Common myeloid progenitor, CD34-positive (primary cell): ENCODE measurements around the gene CSF2.

ENCODE experiments used
- CTCF ChIA-PET: fragments of 350-600 bp; sonication (Branson Sonifier 250); formaldehyde crosslinking; loops from one replicate; lab custom pipeline; 2021; ENCODE audit warnings: antibody characterized with exemption; lab: Charles Lee
- POLR2A ChIA-PET: fragments of 350-600 bp; sonication (Branson Sonifier 250); formaldehyde crosslinking; loops from one replicate; lab custom pipeline; 2021; ENCODE audit warnings: antibody characterized with exemption; lab: Charles Lee
- DNase-seq, 3 donors: peaks; one replicate each; pipeline versions ENCODE4 v3.0.0 to v3.0.0-alpha.2; 2013
- H3K27ac ChIP-seq, 2 experiments: 1 replicate in 1 of 2; 2 replicates in 1 of 2; pipeline ENCODE4 v1.7.0; 2013; ENCODE audit warnings: inconsistent platforms in 2 of 2, low read length in 2 of 2, mild to moderate bottlenecking in 2 of 2, low read depth in 1 of 2, moderate library complexity in 1 of 2; ENCODE audit not compliant: severe bottlenecking in 2 of 2, insufficient read depth in 1 of 2, poor library complexity in 1 of 2
- H3K27me3 ChIP-seq, 5 experiments: replicated peaks in 2 of 5; 1 replicate in 3 of 5; 2 replicates in 2 of 5; pipeline versions ENCODE4 v1.6.1 to v1.7.0; 2013; ENCODE audit warnings: low read length in 4 of 5, mild to moderate bottlenecking in 2 of 5, moderate library complexity in 2 of 5, inconsistent platforms in 1 of 5; ENCODE audit not compliant: insufficient read depth in 5 of 5, control insufficient read depth in 4 of 5
- H3K36me3 ChIP-seq, 4 experiments: 1 replicate in 2 of 4; 2 replicates in 2 of 4; pipeline versions ENCODE4 v1.6.1 to v1.7.0; 2013; ENCODE audit warnings: low read length in 3 of 4, control low read depth in 1 of 4, mild to moderate bottlenecking in 1 of 4; ENCODE audit not compliant: control insufficient read depth in 4 of 4, insufficient read depth in 4 of 4
- H3K4me1 ChIP-seq, 4 experiments: 1 replicate in 3 of 4; 2 replicates in 1 of 4; pipeline versions ENCODE4 v1.6.1 to v1.7.1; 2013; ENCODE audit warnings: low read length in 3 of 4, mild to moderate bottlenecking in 3 of 4, control low read depth in 1 of 4, inconsistent platforms in 1 of 4, moderate library complexity in 1 of 4; ENCODE audit not compliant: control insufficient read depth in 4 of 4, insufficient read depth in 4 of 4; ENCODE audit errors: control extremely low read depth in 1 of 4
- H3K4me3 ChIP-seq, 7 experiments: 1 replicate in 4 of 7; 2 replicates in 3 of 7; pipeline versions ENCODE4 v1.5.1 to v1.7.0; 2013; ENCODE audit warnings: mild to moderate bottlenecking in 7 of 7, low read length in 6 of 7, moderate library complexity in 6 of 7, inconsistent platforms in 2 of 7, low read depth in 2 of 7, control low read depth in 1 of 7; ENCODE audit not compliant: insufficient read depth in 4 of 7, control insufficient read depth in 1 of 7; ENCODE audit errors: extremely low read depth in 1 of 7
- H3K9me3 ChIP-seq, 5 experiments: 1 replicate in 4 of 5; 2 replicates in 1 of 5; pipeline versions ENCODE4 v1.6.1 to v1.7.1; 2013; ENCODE audit warnings: low read length in 4 of 5, mild to moderate bottlenecking in 2 of 5, inconsistent platforms in 1 of 5, low read depth in 1 of 5, moderate library complexity in 1 of 5; ENCODE audit not compliant: control insufficient read depth in 4 of 5, insufficient read depth in 2 of 5; ENCODE audit errors: control extremely low read depth in 1 of 5
- WGBS: methylation state at CpG from one replicate; pipeline ENCODE4 v1.1.5; 2013; ENCODE audit not compliant: insufficient coverage; 5-methylcytosine and 5-hydroxymethylcytosine counted together

The CSF2 gene

DNA sequence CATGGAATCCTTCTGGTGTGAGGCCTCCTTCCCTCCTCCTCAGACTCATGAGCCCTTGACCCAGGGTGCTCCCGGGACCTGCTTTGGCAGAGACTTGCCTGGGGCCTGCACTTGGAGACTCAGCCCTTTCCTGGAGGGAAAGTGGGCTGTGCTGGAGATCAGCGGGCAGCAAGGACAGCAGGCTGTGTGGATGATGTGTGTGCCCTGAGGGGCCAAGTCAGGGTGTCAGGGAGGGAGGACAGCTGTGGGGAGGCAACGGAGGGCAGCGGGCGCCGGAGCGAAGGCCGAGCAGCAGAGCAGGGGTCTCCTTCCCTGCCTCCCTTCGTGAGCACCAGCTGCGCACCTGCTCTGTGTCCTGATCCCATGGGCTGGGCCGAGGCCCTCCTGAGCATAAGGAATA lies 6.1 kb upstream of the CSF2 start:
- H3K4me1 ChIP-seq, result peaks cover 0 to 20% (median 16%) of the 10 kb centered on the region in 4 experiments
- DNase-seq, result no peak
- POLR2A ChIA-PET, result interaction anchor here (0.7 kb wide), 1 partner anchor 15 kb away, joined by 3 read pairs; no protein-coding TSS in a partner anchor
- H3K9me3 ChIP-seq, result no peaks in the 10 kb centered on the region
- 99% methylated on average over 10 of the region's 11 CpGs for WGBS
- no peak overlapping the region for H3K4me3 ChIP-seq
- H3K27me3 ChIP-seq, result peaks cover 0 to 3% (median 0%) of the 10 kb centered on the region in 5 experiments
- H3K36me3 ChIP-seq, result no peaks in the 10 kb centered on the region
- no peak overlapping the region for H3K27ac ChIP-seq
- CTCF ChIA-PET, result interaction anchor here (0.9 to 5.6 kb wide), 12 partner anchors 14 to 171 kb away, joined by 3 to 49 read pairs (median 5); no protein-coding TSS in a partner anchor

DNA sequence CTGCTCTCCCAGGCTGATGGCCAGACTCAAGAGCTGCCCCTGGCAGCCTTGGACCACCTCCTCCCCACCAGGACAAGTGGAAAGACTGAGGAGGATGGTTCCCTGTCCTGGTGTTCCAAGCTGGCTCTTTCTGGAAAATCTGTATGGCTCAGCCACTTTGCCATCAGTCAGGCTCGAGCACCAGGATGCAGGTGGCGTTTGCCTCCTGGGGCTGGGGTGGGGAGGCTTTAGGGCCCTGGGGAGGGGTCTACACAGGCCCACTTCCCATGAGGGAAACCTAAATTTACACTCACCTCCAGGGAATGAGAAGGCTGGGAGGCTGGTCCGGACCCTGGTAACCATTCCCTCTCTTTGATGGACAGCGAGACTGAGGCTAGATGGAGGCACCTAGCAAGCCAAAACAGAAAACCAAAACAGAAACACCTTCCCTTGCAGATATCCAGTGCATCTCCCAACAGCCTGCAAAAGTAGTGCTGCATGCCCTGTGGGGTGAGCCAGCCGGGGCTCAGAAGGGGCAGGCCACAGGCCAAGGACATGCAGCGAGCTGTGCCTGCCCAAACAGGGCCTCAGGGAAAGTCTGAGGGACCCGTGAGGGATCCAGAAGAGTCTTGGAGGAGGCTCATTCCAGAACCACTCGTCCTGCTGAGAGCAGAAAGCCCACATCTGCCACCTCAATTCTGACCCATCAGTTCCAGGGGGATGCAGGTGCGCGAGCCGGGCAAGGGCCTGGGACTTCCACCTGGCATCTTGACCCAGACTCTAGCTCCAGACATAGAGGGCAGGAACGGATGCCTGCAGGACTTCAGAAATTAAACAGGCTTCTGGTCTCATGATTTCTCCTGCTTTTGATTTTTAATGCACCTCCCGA lies 5.4 kb upstream of the CSF2 start:
- Histone ChIP-seq H3K27me3 (peaks cover 0 to 3% (median 0%) of the 10 kb centered on the region in 5 experiments), H3K36me3 (no peaks in the 10 kb centered on the region), H3K4me1 (peaks cover 0 to 20% (median 16%) of the 10 kb centered on the region in 4 experiments), H3K9me3 (no peaks in the 10 kb centered on the region), H3K4me3 (no peak overlapping the region), H3K27ac (no peak overlapping the region)
- 98% methylated on average over 11 of the region's 13 CpGs for WGBS
- POLR2A ChIA-PET, result no interaction called here
- CTCF ChIA-PET, result interaction anchor here (1.1 to 5.6 kb wide), 8 partner anchors 50 to 258 kb away, joined by 3 to 49 read pairs (median 4); no protein-coding TSS in a partner anchor
- DNase-seq, result no peak

DNA sequence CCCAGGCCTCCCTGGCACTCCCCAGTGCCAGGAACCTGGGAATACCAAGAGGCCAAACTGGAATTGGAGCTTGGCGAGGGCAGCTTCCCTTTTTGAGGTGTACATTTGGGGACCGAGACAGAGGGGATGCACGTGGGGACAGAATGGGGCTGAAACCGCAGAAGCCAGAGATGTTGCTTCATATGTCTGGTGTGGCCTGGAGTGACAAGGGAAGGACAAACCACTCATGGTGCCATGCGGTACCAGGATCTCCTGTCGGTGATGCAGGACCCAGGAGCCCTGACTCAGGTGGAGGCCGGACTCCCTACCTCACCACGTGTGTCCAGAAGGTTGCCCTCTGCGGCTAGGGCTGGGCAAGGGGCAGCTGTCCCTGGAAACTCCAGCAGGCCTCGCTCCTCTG lies 4.0 kb upstream of the CSF2 start:
- H3K9me3 ChIP-seq, result no peaks in the 10 kb centered on the region
- WGBS, result 66% methylated on average over 10 of the region's 10 CpGs
- POLR2A ChIA-PET, result no interaction called here
- CTCF ChIA-PET, result interaction anchor here (0.8 to 1.2 kb wide), 4 partner anchors 35 to 259 kb away, joined by 3 to 4 read pairs (median 3); no protein-coding TSS in a partner anchor
- H3K4me1 ChIP-seq, result peaks cover 0 to 27% (median 22%) of the 10 kb centered on the region in 4 experiments
- H3K27ac ChIP-seq, result no peak overlapping the region
- peaks cover 0 to 3% (median 0%) of the 10 kb centered on the region in 5 experiments for H3K27me3 ChIP-seq
- no peak overlapping the region for H3K4me3 ChIP-seq
- no peaks in the 10 kb centered on the region for H3K36me3 ChIP-seq
- peak in 2 of 3 donors; percentile 72 to 77 for DNase-seq

DNA sequence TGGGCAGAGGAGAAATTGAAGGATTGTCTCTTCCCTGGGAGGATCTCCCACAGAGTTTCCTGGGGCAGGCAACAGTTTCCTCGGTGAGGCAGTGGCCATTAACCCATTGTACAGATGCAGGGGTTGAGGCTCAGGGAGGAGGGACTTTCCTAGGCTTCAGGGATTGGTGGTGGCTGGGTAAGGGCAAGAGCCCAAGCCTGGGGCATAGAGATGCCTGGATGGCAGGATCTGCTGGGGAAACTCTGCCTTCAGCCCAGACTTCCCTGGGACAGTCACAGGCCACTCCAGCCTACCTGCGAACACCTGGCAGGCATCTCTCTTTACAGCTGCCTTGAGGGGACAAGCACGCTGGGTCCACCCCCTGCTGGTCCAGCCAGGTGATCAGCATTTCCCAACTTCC lies 3.6 kb upstream of the CSF2 start:
- Histone ChIP-seq H3K9me3 (no peaks in the 10 kb centered on the region), H3K36me3 (no peaks in the 10 kb centered on the region), H3K4me3 (no peak overlapping the region), H3K27me3 (peaks cover 0 to 3% (median 0%) of the 10 kb centered on the region in 5 experiments), H3K27ac (no peak overlapping the region), H3K4me1 (peaks cover 0 to 27% (median 22%) of the 10 kb centered on the region in 4 experiments)
- CTCF ChIA-PET, result interaction anchor here (1.0 to 1.8 kb wide), 3 partner anchors 17 to 39 kb away, joined by 3 to 4 read pairs (median 3); no protein-coding TSS in a partner anchor
- WGBS, result 94% methylated on average over 2 of the region's 3 CpGs
- POLR2A ChIA-PET, result no interaction called here
- no peak for DNase-seq

DNA sequence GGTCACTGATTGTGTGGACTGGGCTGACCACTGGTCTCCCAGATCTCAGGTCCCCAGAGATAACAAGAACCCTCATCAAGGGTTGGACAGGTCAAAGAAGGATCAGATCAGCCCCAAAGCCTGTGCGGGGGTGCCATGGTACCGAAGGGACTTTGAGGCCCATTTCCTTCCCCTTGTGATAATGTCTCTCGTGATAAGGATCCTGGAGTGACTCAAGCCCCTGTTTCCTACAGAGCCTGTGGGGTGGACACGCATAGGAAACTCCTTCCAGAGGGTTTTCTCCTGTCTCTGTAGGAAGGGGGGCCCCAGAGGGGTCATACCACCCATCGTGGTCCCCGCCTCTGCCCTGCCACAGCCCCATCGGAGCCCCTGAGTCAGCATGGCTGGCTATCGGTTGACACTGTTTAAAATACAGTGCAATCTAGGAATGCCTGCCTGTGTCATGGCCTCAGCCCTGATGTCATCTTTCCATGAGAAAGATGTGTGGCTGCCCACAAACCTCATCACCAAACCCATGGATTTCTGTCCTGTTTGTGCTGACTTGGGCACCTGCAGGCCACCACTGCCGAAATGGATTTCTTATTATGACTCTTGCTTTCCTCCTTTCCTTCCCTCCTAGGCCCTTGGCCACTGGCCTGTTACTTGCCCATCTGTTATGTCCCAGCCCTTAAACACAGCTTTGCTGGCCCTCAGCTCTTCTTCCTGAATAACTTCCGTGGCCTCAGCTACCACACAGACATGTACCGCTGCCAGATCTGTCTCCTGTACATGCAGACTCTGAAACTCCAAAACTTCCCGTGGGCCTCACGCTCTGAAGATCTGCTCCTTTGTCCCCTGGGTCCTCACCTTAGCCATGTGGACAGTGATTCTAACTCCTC lies 2.9 kb upstream of the CSF2 start:
- peak; percentile 59 to 79 (median 75) for DNase-seq
- ChIA-PET POLR2A (no interaction called here), CTCF (interaction anchor here (1.0 to 1.8 kb wide), 4 partner anchors 8 to 43 kb away, joined by 3 to 6 read pairs (median 4); no protein-coding TSS in a partner anchor)
- H3K4me3 ChIP-seq, result peak overlapping the region in 1 of 7 experiments; percentile 5
- no peaks in the 10 kb centered on the region for H3K9me3 ChIP-seq
- peaks cover 0 to 3% (median 0%) of the 10 kb centered on the region in 5 experiments for H3K27me3 ChIP-seq
- 20% methylated on average over 10 of the region's 13 CpGs for WGBS
- H3K36me3 ChIP-seq, result no peaks in the 10 kb centered on the region
- peaks cover 0 to 31% (median 22%) of the 10 kb centered on the region in 4 experiments for H3K4me1 ChIP-seq
- H3K27ac ChIP-seq, result no peak overlapping the region

DNA sequence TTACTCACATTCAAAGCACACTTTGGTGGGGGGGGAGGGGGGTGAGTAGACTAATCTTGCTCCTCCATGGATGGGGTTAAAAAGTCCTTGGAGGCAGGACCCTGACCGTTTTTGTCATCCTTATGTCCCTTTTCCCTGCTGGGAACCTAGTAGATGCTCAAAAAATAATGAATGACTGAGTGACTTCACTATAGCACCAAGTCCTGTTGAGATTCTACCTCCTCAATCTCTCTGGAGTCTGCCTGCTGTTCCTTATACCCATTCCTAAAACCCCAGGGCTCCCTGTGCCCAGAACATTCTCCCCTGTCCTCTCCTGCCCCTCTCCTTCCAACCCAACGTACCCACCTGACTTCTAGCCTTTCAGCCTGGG lies 2.3 kb upstream of the CSF2 start:
- CTCF ChIA-PET, result interaction anchor here (1.0 to 1.9 kb wide), 5 partner anchors 8 to 63 kb away, joined by 3 to 7 read pairs (median 4); no protein-coding TSS in a partner anchor
- peaks cover 0 to 2% (median 0%) of the 10 kb centered on the region in 5 experiments for H3K27me3 ChIP-seq
- POLR2A ChIA-PET, result no interaction called here
- DNase-seq, result no peak
- WGBS, result 83% methylated on average over 2 of the region's 2 CpGs
- no peaks in the 10 kb centered on the region for H3K36me3 ChIP-seq
- H3K4me3 ChIP-seq, result no peak overlapping the region
- peaks cover 0 to 31% (median 23%) of the 10 kb centered on the region in 4 experiments for H3K4me1 ChIP-seq
- no peaks in the 10 kb centered on the region for H3K9me3 ChIP-seq
- H3K27ac ChIP-seq, result no peak overlapping the region
